Anterior cingulate cortex (tissue), 58 donors: ENCODE data around the gene TRIM29.

ENCODE experiments used
- DNase-seq, 58 donors: peaks; one replicate each; lab custom pipeline; 2025; lab: John Stamatoyannopoulos, UW

The TRIM29 gene

GRCh38 chr11:120141768-120142423 lies 4.0 kb upstream of the TRIM29 start:
- DNase-seq, result no peak

DNA sequence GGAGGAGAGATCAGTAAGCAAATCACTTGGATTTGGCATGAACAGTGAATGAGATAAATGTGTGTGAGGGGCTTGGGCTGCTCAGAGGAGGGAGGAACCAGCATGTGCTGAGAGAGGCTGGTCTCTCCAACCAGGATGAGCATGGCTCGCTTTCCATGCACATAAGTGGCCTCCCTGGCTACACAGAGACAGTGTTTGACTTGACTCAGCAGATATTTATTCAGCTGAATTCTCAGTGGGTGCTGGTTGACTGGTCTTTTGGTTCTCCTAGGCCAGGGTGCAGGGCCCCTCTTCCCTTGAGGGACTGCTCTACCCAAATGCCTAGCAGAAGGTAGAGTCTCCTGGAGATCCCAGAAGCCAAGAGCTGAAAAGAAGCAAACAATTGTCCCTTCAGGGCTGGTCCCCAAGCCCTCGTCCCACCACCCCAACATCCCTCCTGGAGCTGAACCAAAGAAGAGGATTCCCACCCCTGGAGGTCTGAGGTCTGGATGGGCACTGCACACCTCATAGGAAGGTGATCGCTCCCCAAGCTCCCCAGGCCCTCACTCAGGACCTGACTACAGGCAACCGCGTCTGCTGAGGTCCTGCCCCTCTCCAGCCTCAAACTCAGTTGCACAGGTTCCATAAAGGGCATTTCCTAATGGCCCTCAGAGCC lies 3.3 kb upstream of the TRIM29 start:
- DNase-seq, result no peak

- DNase-seq, result no peak
These were observed 1.6 kb upstream of the TRIM29 start for GRCh38 chr11:120139316-120140069.

GRCh38 chr11:120137187-120137610 lies 714 bp downstream of the TRIM29 start:
- no peak for DNase-seq

DNA sequence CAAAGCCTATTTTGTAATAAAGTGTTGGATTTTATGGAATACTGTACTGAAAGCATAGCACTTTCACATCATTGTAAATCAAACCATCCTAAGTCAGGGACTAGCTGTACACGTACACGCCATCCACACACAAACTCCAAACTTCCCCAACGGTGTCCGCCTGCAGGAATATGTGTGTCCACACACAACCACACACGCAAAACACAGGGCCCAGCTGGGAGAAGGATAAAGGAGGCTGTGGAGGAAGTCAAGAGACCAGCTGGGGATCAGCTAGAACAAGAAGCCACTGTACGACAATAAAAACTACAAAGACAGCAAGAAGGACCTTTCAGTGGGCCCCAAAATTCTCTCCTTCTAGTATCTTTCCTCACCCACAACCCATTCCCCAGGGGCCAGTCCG lies 1.6 kb downstream of the TRIM29 start:
- DNase-seq, result no peak

- DNase-seq, result no peak
These were observed 2.1 kb downstream of the TRIM29 start for GRCh38 chr11:120135838-120136237.

GRCh38 chr11:120134931-120135228 lies 3.0 kb downstream of the TRIM29 start:
- no peak for DNase-seq

DNA sequence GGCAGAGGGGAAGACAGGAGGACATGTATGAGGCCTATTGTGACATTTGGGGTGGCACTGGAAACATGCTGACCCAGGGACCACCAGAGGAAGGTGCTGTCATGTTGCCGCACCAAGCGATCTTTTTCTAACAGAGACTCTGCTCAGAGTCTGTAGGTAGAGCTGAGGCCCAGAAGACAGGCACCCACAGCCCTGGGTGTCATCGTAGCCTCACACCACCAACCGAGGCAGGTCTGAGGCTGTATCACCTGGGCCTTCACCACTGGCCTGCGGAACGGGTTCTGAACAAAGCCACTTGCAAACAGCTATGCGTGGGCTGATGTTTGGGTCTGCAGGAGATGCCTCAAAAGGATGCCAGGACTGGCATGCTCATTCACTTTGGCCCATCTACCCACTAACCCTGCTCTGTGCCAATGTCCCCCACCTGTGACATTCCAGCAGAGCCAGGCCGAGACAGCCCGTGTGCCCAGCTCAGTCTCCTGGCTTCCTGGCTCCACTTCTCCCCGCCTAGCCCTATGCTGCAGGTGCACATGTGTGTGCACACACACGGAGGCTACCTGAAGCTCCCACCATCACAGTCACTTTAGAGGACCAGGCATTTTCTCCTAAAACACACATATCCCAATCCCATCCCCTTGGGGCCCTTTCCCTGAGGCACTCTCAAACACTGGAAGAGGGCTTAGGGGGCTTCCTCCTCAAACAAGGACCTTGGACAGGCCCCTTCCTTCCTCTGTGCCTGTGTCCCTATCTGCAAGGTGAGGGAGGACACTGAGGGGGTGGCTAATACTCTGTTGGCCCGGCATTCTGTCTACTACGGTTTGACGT lies 3.6 kb downstream of the TRIM29 start:
- no peak for DNase-seq

DNA sequence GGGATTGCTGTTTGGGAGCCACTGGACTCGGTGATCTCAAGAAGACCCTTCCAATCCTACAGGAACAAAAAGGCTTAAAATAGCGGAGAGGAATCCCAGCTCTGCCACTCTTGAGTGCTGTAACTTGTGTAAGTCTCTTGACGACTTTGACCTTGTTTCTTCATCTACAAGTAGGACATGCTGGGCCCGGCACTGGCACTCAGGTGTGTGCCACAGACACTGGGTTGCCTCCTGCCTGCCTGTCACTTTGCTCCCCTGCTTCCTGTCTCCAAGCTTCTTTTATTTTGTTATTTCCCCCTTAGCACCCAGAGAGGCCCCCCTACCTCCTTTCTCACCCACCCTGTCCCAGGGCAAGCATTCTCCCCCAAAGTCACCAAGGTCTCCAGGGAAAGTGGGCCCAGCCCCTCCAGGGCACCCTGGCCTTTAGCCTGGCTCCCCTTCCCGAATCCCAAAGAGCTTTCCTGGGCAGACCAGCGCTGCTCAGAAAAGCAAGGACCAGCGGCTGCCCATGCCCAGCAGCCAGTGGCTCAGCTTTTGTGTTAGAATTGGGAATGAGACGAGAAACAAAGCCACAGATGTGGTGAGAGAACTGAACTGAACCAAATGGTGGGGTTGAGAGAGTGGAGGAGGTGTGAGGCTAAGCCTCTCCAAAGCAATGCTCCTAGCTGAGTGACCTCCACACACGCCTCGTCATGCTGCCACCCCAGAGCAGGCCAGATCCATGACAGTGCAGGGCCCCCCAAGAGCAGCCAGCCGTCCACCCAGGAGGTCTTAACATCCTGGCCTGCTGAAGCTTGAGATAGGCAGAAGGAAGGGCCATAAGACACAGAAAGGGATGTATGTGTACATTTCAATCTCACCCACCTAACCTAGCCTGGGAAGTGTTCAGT lies 4.5 kb downstream of the TRIM29 start:
- no peak for DNase-seq

- DNase-seq, result no peak
These were observed 5.2 kb downstream of the TRIM29 start for GRCh38 chr11:120132645-120133185.

- DNase-seq, result no peak
These were observed 5.8 kb downstream of the TRIM29 start for GRCh38 chr11:120131941-120132644.

GRCh38 chr11:120130991-120131760 lies 6.7 kb downstream of the TRIM29 start:
- no peak for DNase-seq

GRCh38 chr11:120130176-120130980 lies 7.5 kb downstream of the TRIM29 start:
- no peak for DNase-seq

GRCh38 chr11:120129570-120129969 lies 8.3 kb downstream of the TRIM29 start:
- no peak for DNase-seq

DNA sequence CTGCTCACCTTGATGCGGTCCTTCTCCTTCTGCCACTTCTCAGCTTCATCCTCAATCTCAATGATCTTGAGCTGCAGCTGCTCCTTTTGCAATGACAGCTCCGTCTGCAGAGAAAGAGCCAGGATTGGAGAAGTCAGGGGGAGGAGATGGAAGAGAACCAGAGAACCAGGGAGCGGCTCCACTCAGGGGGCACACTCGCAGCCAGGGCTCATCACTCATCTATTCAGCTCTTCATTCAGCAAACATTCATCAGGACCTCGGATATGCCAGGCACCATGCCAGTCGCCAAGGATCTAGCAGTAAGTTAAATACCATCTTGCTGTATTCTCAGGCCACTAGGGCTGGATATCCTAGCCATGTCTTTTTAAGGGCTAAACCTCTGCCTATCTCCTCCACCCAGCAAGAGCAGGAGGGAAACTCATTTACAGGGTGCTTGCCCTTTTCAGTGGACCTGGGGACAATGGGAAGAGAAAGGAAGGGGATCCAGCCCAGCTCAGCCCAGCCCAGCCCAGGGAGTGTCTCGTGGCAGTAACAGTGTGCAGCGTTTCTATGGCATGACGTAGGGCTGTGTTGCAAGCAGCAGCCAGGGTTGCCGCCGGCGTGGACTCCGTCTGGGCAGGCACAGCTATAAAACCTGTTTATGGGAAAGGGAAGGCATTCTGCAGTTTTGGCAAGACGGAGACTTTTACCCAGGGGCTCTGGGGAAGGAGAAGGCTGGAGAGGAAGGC lies 9.4 kb downstream of the TRIM29 start:
- DNase-seq, result peak in 2 of 58 donors; percentile 2 to 31

- DNase-seq, result no peak
These were observed 10.7 kb downstream of the TRIM29 start for GRCh38 chr11:120127236-120127635.

DNA sequence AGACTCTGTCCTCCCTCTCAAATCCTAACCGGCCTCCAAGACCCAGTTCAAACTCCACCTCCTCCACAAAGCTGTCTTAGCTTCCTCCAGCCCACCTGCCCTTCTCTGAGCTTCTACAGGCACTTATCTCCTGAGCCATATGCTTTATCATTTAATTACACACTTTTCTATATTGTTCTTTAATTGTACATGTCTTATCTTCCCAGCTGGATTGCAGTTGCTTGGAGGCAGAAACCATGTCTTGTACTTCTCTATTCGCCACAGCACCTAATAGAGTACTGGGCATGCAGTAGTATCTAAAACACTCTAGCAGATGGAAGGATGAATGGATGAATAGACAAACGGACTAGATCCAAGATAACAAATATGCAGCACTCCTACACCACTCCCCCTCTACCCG lies 11.3 kb downstream of the TRIM29 start:
- no peak for DNase-seq
